Neutrophil (primary cell): ENCODE data around the gene ZNF484.
"Not testable (repeated sequence)": the region's sequence is repeated elsewhere in the genome, so short reads cannot be mapped to it uniquely, and the experiment has no call there.

Experiments used
- H3K27ac ChIP-seq: fragments of 200-600 bp; sonication (generic); 2 replicates; pipeline ENCODE4 v1.5.1; 2016; ENCODE audit warnings: mild to moderate bottlenecking, moderate library complexity
- H3K27me3 ChIP-seq: fragments of 200-600 bp; sonication (generic); 2 replicates; pipeline ENCODE4 v1.6.0; 2016; ENCODE audit warnings: mild to moderate bottlenecking
- H3K36me3 ChIP-seq: fragments of 200-600 bp; sonication (generic); 2 replicates; pipeline ENCODE4 v1.5.1; 2017
- H3K4me1 ChIP-seq, 2 experiments: fragments of 200-600 bp in 1 of 2; sonication (generic) in 1 of 2; 1 replicate in 1 of 2; 2 replicates in 1 of 2; pipeline versions ENCODE4 v1.5.1 to v1.6.1; 2013 to 2016; ENCODE audit warnings: low read depth in 1 of 2, low read length in 1 of 2, mild to moderate bottlenecking in 1 of 2, moderate library complexity in 1 of 2; ENCODE audit not compliant: control insufficient read depth in 1 of 2, insufficient read depth in 1 of 2
- H3K4me3 ChIP-seq, 2 experiments: fragments of 200-600 bp in 1 of 2; sonication (generic) in 1 of 2; 1 replicate in 1 of 2; 2 replicates in 1 of 2; pipeline ENCODE4 v1.5.1; 2013 to 2016; ENCODE audit warnings: low read depth in 1 of 2, low read length in 1 of 2, mild to moderate bottlenecking in 1 of 2, moderate library complexity in 1 of 2
- H3K9me3 ChIP-seq: fragments of 200-600 bp; sonication (generic); 2 replicates; pipeline ENCODE4 v1.5.1; 2016
- CTCF ChIP-seq: fragments of 200-600 bp; sonication (generic); IDR thresholded peaks from 2 replicates; pipeline ENCODE4 v1.5.1; 2016; ENCODE audit warnings: antibody characterized with exemption

ZNF484 gene

DNA sequence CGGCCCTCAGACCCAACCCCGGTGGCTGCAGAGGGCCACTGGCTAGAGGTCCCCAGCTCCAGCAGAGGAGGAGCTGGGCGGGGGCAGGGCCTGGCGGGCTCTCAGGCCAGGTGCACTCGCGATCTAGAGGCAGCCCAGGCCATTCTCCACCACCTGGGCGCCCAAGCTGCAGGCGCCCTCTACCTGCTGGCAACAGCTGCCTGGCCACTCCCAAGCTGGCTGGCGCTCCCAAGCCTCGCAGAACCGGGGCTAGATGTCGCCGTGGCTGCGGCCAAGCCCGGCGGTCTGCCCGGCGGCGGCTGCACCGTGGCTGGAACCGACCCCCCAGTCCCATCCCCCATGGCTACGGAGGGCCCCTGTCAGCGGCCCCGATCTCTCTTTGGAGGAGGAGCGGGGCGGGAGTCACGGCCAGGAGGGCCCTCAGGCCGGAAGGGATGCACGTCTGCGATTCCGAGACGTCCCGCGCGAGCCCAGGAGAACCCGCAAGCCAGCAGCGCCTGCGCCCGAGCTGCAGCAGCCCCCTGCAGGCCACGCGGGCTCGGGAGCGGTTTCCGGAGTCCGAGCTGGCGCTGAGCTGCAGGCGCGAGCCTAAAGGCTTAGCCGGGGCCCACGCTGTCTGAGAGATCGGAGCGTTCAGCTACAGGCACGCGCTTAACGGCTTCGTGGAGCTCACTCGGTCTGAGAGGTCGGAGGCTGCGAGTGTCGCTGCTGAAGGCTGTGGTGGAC, 68.9 kb downstream of the ZNF484 start:
- H3K27me3 ChIP-seq: peaks cover 100% of the 10 kb centered on the region
- no peaks in the 10 kb centered on the region for H3K36me3 ChIP-seq
- H3K4me1 ChIP-seq: peaks cover 22 to 37% of the 10 kb centered on the region in 2 experiments
- TF ChIP-seq CTCF: no peak
- H3K4me3 ChIP-seq: peak overlapping the region in 1 of 2 experiments; percentile 46
- no peaks in the 10 kb centered on the region for H3K9me3 ChIP-seq
- H3K27ac ChIP-seq: no peak overlapping the region

- Histone ChIP-seq H3K27ac (no peak overlapping the region), H3K36me3 (no peaks in the 10 kb centered on the region), H3K4me1 (peaks cover 22 to 37% of the 10 kb centered on the region in 2 experiments), H3K9me3 (no peaks in the 10 kb centered on the region), H3K4me3 (peak overlapping the region in 1 of 2 experiments; percentile 46), H3K27me3 (peaks cover 100% of the 10 kb centered on the region)
- no peak for TF ChIP-seq CTCF
Measured at GRCh38 chr9:92807757-92808725, 69.8 kb downstream of the ZNF484 start.

DNA sequence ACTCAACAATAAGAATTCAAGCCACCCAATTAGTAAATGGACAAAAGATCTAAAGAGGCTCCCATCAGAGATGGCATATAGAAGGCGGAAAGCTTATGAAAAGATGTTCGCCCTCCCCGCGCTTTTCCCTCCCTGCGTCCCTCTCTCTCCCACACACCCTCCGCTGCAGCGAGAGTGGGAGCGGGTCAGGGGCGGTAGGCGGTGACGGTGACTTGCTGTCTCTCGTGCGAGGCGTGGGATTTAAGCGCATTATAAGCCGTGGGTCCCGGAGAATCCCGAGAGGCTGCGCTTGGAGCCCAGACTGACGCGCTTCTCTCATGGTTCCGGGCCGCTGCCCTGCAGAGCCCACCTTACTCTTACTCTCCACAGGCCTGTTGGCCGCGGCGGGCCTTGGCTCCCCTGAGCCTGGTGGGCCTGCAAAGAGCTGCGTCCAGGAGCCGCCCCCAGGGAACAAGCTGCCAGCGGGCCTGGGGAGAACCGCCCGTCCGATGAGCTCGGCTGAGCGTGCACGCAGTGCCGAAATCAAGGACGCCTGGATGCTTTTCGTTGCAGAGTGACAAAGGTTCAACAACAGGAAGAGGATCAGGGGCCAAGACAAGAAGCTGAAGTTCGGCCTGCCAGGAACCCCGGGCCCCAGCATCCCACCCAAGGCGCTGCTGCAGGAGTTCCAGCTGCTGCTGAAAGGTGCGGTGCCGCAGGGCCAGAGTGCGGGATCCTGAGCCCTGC, 70.6 kb downstream of the ZNF484 start:
- Histone ChIP-seq H3K27ac (no peak overlapping the region), H3K27me3 (peaks cover 100% of the 10 kb centered on the region), H3K4me3 (no peak overlapping the region), H3K9me3 (no peaks in the 10 kb centered on the region), H3K4me1 (peaks cover 22 to 37% of the 10 kb centered on the region in 2 experiments), H3K36me3 (no peaks in the 10 kb centered on the region)
- TF ChIP-seq CTCF: no peak

GRCh38 chr9:92804727-92805126, 73.1 kb downstream of the ZNF484 start:
- Histone ChIP-seq H3K27me3 (peaks cover 100% of the 10 kb centered on the region), H3K27ac (no peak overlapping the region), H3K9me3 (no peaks in the 10 kb centered on the region), H3K4me3 (no peak overlapping the region), H3K4me1 (peaks cover 22 to 35% of the 10 kb centered on the region in 2 experiments), H3K36me3 (no peaks in the 10 kb centered on the region)
- TF ChIP-seq CTCF: no peak

GRCh38 chr9:92798358-92798757, 79.5 kb downstream of the ZNF484 start:
- TF ChIP-seq CTCF: no peak
- H3K36me3 ChIP-seq: no peaks in the 10 kb centered on the region
- peaks cover 80% of the 10 kb centered on the region for H3K27me3 ChIP-seq
- no peaks in the 10 kb centered on the region for H3K9me3 ChIP-seq
- peaks cover 10% of the 10 kb centered on the region in 2 experiments for H3K4me1 ChIP-seq
- no peak overlapping the region for H3K4me3 ChIP-seq
- H3K27ac ChIP-seq: no peak overlapping the region

- not testable (repeated sequence) for H3K4me3 ChIP-seq, H3K36me3 ChIP-seq, H3K27ac ChIP-seq, H3K9me3 ChIP-seq
- Histone ChIP-seq H3K4me1 (peaks cover 10 to 12% of the 10 kb centered on the region in 2 experiments), H3K27me3 (peaks cover 64% of the 10 kb centered on the region)
Measured at GRCh38 chr9:92796337-92796804, 81.5 kb downstream of the ZNF484 start.
